GM15510 (cell line): Measurements from ENCODE around the gene PTPRN2.

Experiments
- POLR2A ChIP-seq: IDR thresholded peaks from 3 replicates; pipeline ENCODE4 v1.6.1; 2011; ENCODE audit warnings: borderline replicate concordance; ENCODE audit not compliant: insufficient read length; ENCODE audit errors: extremely low read depth

PTPRN2 gene

GRCh38 chr7:157623556-157623955 lies 964.1 kb downstream of the PTPRN2 start:
- TF ChIP-seq POLR2A = no peak

- TF ChIP-seq POLR2A = no peak
Measured at GRCh38 chr7:157622408-157623205, 965.0 kb downstream of the PTPRN2 start.

- no peak for TF ChIP-seq POLR2A
Measured at GRCh38 chr7:157622000-157622399, 965.6 kb downstream of the PTPRN2 start.

GRCh38 chr7:157621131-157621681 lies 966.4 kb downstream of the PTPRN2 start:
- TF ChIP-seq POLR2A = no peak

GRCh38 chr7:157620616-157621015 lies 967.0 kb downstream of the PTPRN2 start:
- TF ChIP-seq POLR2A = no peak

GRCh38 chr7:157619753-157620525 lies 967.7 kb downstream of the PTPRN2 start:
- TF ChIP-seq POLR2A = no peak

- TF ChIP-seq POLR2A = no peak
Measured at GRCh38 chr7:157618823-157619606, 968.6 kb downstream of the PTPRN2 start.

- no peak for TF ChIP-seq POLR2A
Measured at GRCh38 chr7:157618091-157618726, 969.4 kb downstream of the PTPRN2 start.

- no peak for TF ChIP-seq POLR2A
Measured at GRCh38 chr7:157617401-157617800, 970.2 kb downstream of the PTPRN2 start.

GRCh38 chr7:157616931-157617330 lies 970.7 kb downstream of the PTPRN2 start:
- TF ChIP-seq POLR2A = no peak

GRCh38 chr7:157616426-157616825 lies 971.2 kb downstream of the PTPRN2 start:
- TF ChIP-seq POLR2A = no peak

- no peak for TF ChIP-seq POLR2A
Measured at GRCh38 chr7:157615852-157616251, 971.8 kb downstream of the PTPRN2 start.

- no peak for TF ChIP-seq POLR2A
Measured at GRCh38 chr7:157615101-157615817, 972.4 kb downstream of the PTPRN2 start.
